Measurements from ENCODE around the gene FNDC3A. TPM values are rescaled to one million over a fixed set of nuclear protein-coding genes. Genes with fewer than 3 reads are reported as not detected.
A peak's percentile ranks its signal among the peaks of the same experiment; 100 is the strongest.

The FNDC3A gene
- total RNA-seq, 1 donor: 122 TPM

DNA sequence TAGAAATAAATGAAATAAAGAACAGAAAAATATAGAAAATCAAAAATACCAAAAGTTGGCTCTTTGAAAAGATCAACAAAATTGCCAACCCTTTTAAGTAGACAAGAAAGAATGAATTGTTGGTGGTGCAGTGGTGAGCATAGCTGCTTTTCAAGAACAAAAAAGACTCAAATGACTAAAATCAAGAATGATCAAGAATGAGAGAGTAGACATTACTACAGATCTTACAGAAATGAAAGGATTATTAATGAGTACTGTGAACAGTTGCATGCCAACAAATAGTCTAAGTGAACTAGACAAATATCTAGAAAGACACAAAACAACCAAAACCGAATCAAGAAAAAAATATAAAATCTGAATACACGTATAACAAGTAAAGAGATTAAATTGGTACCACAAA, 53.9 kb downstream of the FNDC3A start:
- no peak for TF ChIP-seq CTCF (IDR thresholded peaks at IDR 0.05; ENCODE audit: insufficient read depth, low read depth, low read length)
- no peak for DNase-seq (ENCODE audit: low read depth)
- H3K4me3 ChIP-seq (ENCODE audit: low read depth, low read length): no peak overlapping the region

DNA sequence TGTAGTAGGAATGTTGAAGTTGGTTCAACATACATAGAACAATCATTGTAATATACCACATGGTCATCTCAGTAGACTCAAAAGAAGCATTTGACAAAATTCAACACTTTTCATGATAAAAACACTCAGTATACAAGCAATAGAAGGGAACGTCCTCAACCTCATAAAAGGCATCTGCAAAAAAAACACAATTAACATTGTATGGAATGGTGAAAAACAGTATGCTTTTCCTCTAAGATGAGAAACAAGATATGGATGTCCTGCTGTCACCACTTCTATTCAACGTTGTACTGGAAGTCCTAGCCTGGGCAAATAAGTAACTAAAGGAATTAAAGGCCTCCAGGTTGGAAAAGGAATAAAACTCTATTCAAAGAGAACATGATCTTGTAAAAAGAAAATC, 54.5 kb downstream of the FNDC3A start:
- no peak for DNase-seq (ENCODE audit: low read depth)
- H3K4me3 ChIP-seq (ENCODE audit: low read depth, low read length): no peak overlapping the region
- no peak for TF ChIP-seq CTCF (IDR thresholded peaks at IDR 0.05; ENCODE audit: insufficient read depth, low read depth, low read length)

DNA sequence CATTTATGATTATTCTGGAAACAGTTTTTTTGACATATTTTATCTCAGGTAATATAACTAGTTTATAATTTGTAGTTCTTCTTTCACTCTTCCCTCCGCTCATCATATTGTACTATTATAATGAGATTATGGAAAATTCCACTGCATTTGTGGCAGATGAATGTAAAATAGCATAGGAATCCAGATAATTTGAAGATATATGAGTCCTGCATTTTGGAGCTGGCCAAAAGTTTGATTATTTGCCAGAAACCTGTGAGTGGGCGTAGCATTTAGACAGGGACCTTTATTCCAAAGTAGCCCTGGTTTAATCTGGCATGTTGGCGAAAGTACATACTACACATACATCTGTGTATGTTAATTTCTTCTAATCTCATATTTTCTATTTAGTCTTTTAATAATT, 65.2 kb downstream of the FNDC3A start:
- DNase-seq (ENCODE audit: low read depth): no peak
- TF ChIP-seq CTCF (IDR thresholded peaks at IDR 0.05; ENCODE audit: insufficient read depth, low read depth, low read length): no peak
- no peak overlapping the region for H3K4me3 ChIP-seq (ENCODE audit: low read depth, low read length)

GRCh38 chr13:49042476-49042875, 66.8 kb downstream of the FNDC3A start:
- no peak overlapping the region for H3K4me3 ChIP-seq (ENCODE audit: low read depth, low read length)
- no peak for TF ChIP-seq CTCF (IDR thresholded peaks at IDR 0.05; ENCODE audit: insufficient read depth, low read depth, low read length)
- peak; percentile 35 for DNase-seq (ENCODE audit: low read depth)

- no peak for DNase-seq (ENCODE audit: low read depth)
- no peak overlapping the region for H3K4me3 ChIP-seq (ENCODE audit: low read depth, low read length)
- TF ChIP-seq CTCF (IDR thresholded peaks at IDR 0.05; ENCODE audit: insufficient read depth, low read depth, low read length): no peak
Observed at GRCh38 chr13:49044008-49044407, 68.3 kb downstream of the FNDC3A start.

DNA sequence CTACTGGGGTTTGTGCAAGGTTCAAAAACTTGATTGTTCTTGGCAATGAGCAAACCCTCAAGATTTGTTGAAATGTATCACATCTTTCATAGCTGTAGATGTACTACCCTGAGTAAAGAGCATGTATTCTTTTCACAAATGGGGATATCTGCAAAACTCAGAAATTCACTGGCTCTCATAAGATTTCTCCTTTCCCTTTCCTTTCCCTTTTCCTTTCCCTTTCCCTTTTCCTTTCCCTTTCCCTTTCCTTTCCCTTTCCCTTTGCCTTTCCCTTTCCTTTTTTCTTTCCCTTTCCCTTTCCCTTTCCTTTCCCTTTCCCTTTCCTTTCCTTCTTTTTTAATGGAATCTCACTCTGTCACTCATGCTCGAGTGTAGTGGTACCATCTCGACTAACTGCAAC, 69.1 kb downstream of the FNDC3A start:
- no peak for TF ChIP-seq CTCF (IDR thresholded peaks at IDR 0.05; ENCODE audit: insufficient read depth, low read depth, low read length)
- H3K4me3 ChIP-seq (ENCODE audit: low read depth, low read length): no peak overlapping the region
- no peak for DNase-seq (ENCODE audit: low read depth)

GRCh38 chr13:49046002-49046401, 70.3 kb downstream of the FNDC3A start:
- TF ChIP-seq CTCF (IDR thresholded peaks at IDR 0.05; ENCODE audit: insufficient read depth, low read depth, low read length): no peak
- no peak overlapping the region for H3K4me3 ChIP-seq (ENCODE audit: low read depth, low read length)
- peak; percentile 33 for DNase-seq (ENCODE audit: low read depth)

All from fibroblast of villous mesenchyme (primary cell).